Measurements from ENCODE around the gene MILR1. TPM values are rescaled to one million over a fixed set of nuclear protein-coding genes. Genes with fewer than 3 reads are reported as not detected.
"Not testable (repeated sequence)": the region's sequence is repeated elsewhere in the genome, so short reads cannot be mapped to it uniquely, and the experiment has no call there.

Gene MILR1
- total RNA-seq, 3 donors from 2014 or later (not counting 1 experiment from before 2014, with no cell fraction given) = 2.2 to 12.0 (median 3.3) TPM

GRCh38 chr17:64428406-64428805, 20.5 kb upstream of the MILR1 start:
- no peak overlapping the region for H3K27ac Mint-ChIP-seq

GRCh38 chr17:64430036-64430435, 18.9 kb upstream of the MILR1 start:
- H3K36me3 Mint-ChIP-seq; H3K4me1 ChIP-seq (ENCODE audit: control insufficient read depth, insufficient read depth, low read length); H3K27me3 Mint-ChIP-seq (ENCODE audit: low read depth in 2 of 2); ATAC-seq; H3K4me3 Mint-ChIP-seq; H3K9me3 Mint-ChIP-seq; H3K27me3 ChIP-seq (ENCODE audit: control insufficient read depth, insufficient read depth, low read length); H3K4me3 ChIP-seq (ENCODE audit: low read length); H3K9me3 ChIP-seq (ENCODE audit: control insufficient read depth, insufficient read depth, low read length); H3K36me3 ChIP-seq (ENCODE audit: control insufficient read depth, insufficient read depth, low read length); DNase-seq; H3K27ac ChIP-seq (ENCODE audit: low read length); intact Hi-C loops (cut with micrococcal nuclease); H3K4me1 Mint-ChIP-seq; H3K27ac Mint-ChIP-seq: not testable (repeated sequence)
- whole genome bisulfite sequencing (ENCODE audit: insufficient coverage) = 82% methylated on average over 2 of the region's 2 CpGs

More at GRCh38 chr17:64428406-64428805, 20.5 kb upstream of the MILR1 start:
- Histone ChIP-seq H3K27ac (ENCODE audit: low read length) (no peak overlapping the region), H3K4me1 (ENCODE audit: control insufficient read depth, insufficient read depth, low read length) (no peaks in the 10 kb centered on the region), H3K36me3 (ENCODE audit: control insufficient read depth, insufficient read depth, low read length) (no peaks in the 10 kb centered on the region), H3K9me3 (ENCODE audit: control insufficient read depth, insufficient read depth, low read length) (no peaks in the 10 kb centered on the region), H3K27me3 (ENCODE audit: control insufficient read depth, insufficient read depth, low read length) (no peaks in the 10 kb centered on the region), H3K4me3 (ENCODE audit: low read length) (no peak overlapping the region)
- TF ChIP-seq CTCF (IDR thresholded peaks at IDR 0.05) = no peak
- intact Hi-C loops (cut with micrococcal nuclease) = no loop called here
- DNase-seq (no peak), ATAC-seq (no peak)
- Mint-ChIP-seq H3K27me3 (ENCODE audit: low read depth in 2 of 2) (peaks cover 8 to 10% of the 10 kb centered on the region in 2 donors), H3K36me3 (no peaks in the 10 kb centered on the region), H3K9me3 (no peaks in the 10 kb centered on the region), H3K4me3 (no peak overlapping the region), H3K4me1 (no peaks in the 10 kb centered on the region)
- 71% methylated on average over 1 of the region's 1 CpG for WGBS (ENCODE audit: insufficient coverage)

GRCh38 chr17:64431534-64431933, 17.4 kb upstream of the MILR1 start:
- intact Hi-C loops (cut with micrococcal nuclease) = no loop called here
- peaks cover 5 to 6% of the 10 kb centered on the region in 2 donors for H3K27me3 Mint-ChIP-seq (ENCODE audit: low read depth in 2 of 2)
- Histone ChIP-seq H3K27ac (ENCODE audit: low read length) (no peak overlapping the region), H3K9me3 (ENCODE audit: control insufficient read depth, insufficient read depth, low read length) (no peaks in the 10 kb centered on the region), H3K4me1 (ENCODE audit: control insufficient read depth, insufficient read depth, low read length) (no peaks in the 10 kb centered on the region), H3K27me3 (ENCODE audit: control insufficient read depth, insufficient read depth, low read length) (no peaks in the 10 kb centered on the region), H3K36me3 (ENCODE audit: control insufficient read depth, insufficient read depth, low read length) (no peaks in the 10 kb centered on the region), H3K4me3 (ENCODE audit: low read length) (no peak overlapping the region)
- no peaks in the 10 kb centered on the region for H3K36me3 Mint-ChIP-seq
- no peaks in the 10 kb centered on the region for H3K4me1 Mint-ChIP-seq
- no peak overlapping the region for H3K4me3 Mint-ChIP-seq
- no peak overlapping the region for H3K27ac Mint-ChIP-seq
- ATAC-seq (no peak), DNase-seq (no peak)
- H3K9me3 Mint-ChIP-seq = no peaks in the 10 kb centered on the region
- 92% methylated on average over 4 of the region's 6 CpGs for WGBS (ENCODE audit: insufficient coverage)
- TF ChIP-seq CTCF (IDR thresholded peaks at IDR 0.05) = no peak

- H3K27ac ChIP-seq (ENCODE audit: low read length) = no peak overlapping the region
- H3K9me3 ChIP-seq (ENCODE audit: control insufficient read depth, insufficient read depth, low read length) = peaks cover 21% of the 10 kb centered on the region
- peaks cover 2 to 5% of the 10 kb centered on the region in 2 donors for H3K9me3 Mint-ChIP-seq
- H3K36me3 ChIP-seq (ENCODE audit: control insufficient read depth, insufficient read depth, low read length) = no peaks in the 10 kb centered on the region
- intact Hi-C loops (cut with micrococcal nuclease) = no loop called here
- WGBS (ENCODE audit: insufficient coverage) = 95% methylated on average over 5 of the region's 5 CpGs
- H3K27me3 Mint-ChIP-seq (ENCODE audit: low read depth in 2 of 2) = no peaks in the 10 kb centered on the region
- ATAC-seq = no peak
- no peak overlapping the region for H3K27ac Mint-ChIP-seq
- no peak for TF ChIP-seq CTCF (IDR thresholded peaks at IDR 0.05)
- peaks cover 12% of the 10 kb centered on the region in 2 donors for H3K4me1 Mint-ChIP-seq
- H3K27me3 ChIP-seq (ENCODE audit: control insufficient read depth, insufficient read depth, low read length) = no peaks in the 10 kb centered on the region
- no peak overlapping the region for H3K4me3 ChIP-seq (ENCODE audit: low read length)
- no peak for DNase-seq
- no peak overlapping the region for H3K4me3 Mint-ChIP-seq
- H3K4me1 ChIP-seq (ENCODE audit: control insufficient read depth, insufficient read depth, low read length) = peaks cover 21% of the 10 kb centered on the region
- peaks cover 9% of the 10 kb centered on the region for H3K36me3 Mint-ChIP-seq
These were observed 10.9 kb upstream of the MILR1 start for GRCh38 chr17:64437944-64438525.

- H3K4me3 Mint-ChIP-seq; H3K36me3 Mint-ChIP-seq; H3K27ac Mint-ChIP-seq; ATAC-seq; H3K9me3 Mint-ChIP-seq; H3K27me3 ChIP-seq (ENCODE audit: control insufficient read depth, insufficient read depth, low read length); intact Hi-C loops (cut with micrococcal nuclease); DNase-seq; H3K4me3 ChIP-seq (ENCODE audit: low read length); H3K27ac ChIP-seq (ENCODE audit: low read length); H3K27me3 Mint-ChIP-seq (ENCODE audit: low read depth in 2 of 2); H3K36me3 ChIP-seq (ENCODE audit: control insufficient read depth, insufficient read depth, low read length): not testable (repeated sequence)
- WGBS (ENCODE audit: insufficient coverage) = 100% methylated on average over 1 of the region's 1 CpG
- H3K4me1 Mint-ChIP-seq = peaks cover 12% of the 10 kb centered on the region in 2 donors
- peaks cover 26% of the 10 kb centered on the region for H3K4me1 ChIP-seq (ENCODE audit: control insufficient read depth, insufficient read depth, low read length)
- peaks cover 21% of the 10 kb centered on the region for H3K9me3 ChIP-seq (ENCODE audit: control insufficient read depth, insufficient read depth, low read length)
These were observed 9.4 kb upstream of the MILR1 start for GRCh38 chr17:64439521-64439920.
